Activated naive CD8-positive, alpha-beta T cell treated with anti-CD3 and anti-CD28 coated beads, Interleukin-2, amount 50 U/mL, for 16 hours (primary cell): ENCODE results near the gene FGF22.
"Not testable (repeated sequence)": the region's sequence is repeated elsewhere in the genome, so short reads cannot be mapped to it uniquely, and the experiment has no call there.

Experiments used
- DNase-seq: peaks from one replicate; pipeline ENCODE4 v3.0.0-alpha.2; 2020; ENCODE audit warnings: low read depth, low spot score

The FGF22 gene

DNA sequence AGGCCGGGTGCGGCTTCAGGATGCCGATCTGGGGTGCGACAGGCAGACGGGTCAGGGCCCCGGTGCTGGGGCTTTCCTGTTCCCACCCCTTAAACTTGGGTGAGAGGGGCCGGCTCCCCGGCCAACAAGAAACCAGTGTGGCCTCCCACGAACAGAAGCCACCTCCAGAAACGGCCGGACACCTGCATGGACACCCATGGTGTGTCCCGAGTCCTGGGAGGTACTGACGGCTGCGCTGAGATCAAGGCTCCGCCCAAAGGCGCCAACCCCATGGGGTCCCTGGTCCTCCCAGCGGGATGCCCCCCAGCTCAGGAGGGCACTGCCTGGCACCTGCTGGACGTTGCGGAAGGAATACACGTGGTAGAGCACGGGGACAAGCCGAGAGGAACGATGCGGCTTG is 17.9 kb upstream of the FGF22 start:
- DNase-seq = no peak

GRCh38 chr19:622666-623065 is 17.0 kb upstream of the FGF22 start:
- DNase-seq = no peak

DNA sequence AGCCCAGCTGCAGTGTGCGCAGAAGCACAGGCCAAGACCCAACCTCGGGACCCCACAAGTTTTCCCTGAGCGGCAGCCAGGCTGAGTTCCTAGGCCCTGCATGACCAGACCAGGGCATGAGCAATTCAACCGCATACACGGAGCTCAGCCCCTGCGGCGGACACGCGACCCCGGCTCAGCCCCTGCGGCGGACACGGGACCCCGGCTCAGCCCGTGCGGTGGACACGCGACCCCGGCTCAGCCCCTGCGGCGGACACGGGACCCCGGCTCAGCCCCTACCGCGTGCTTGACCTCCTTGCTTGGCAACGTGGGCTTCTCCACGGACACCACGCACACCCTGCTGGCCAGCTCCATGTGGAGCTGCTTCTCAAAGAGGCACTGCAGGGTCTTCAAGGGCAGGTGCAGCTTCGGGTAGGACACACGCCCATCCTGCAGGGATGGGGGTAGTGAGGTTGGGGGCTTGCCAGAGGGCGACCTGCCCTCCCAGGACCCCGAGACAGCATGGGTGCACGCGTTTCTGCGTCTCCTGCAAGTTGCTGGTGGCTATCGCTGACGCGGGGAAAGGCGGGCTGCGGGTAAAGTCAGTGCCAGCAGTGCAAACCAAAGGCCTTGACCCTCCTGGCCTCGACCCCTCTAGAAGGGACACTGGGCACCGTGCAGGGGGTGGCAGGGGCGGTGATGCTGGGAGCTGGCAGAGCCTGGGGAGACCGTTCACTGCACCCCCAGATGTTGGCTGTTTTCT is 16.3 kb upstream of the FGF22 start:
- DNase-seq = no peak

DNA sequence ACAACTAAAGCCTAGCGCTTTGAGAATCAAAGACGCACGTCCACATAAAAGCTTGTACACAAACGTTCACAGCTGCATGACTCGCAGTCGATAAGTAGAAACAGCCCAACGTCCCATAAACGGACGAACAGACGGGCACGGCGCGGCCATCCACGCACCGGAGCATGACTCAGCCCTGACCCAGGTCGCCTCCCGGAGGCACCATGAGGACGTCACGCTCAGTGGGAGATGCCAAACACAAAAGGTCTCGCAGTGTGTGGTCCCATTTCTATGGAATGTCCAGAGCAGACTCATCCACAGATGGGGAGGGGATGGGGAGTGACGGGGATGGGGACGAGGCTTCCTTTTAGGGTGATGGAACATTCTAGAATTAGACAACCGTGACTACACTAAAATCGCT is 15.7 kb upstream of the FGF22 start:
- no peak for DNase-seq

DNA sequence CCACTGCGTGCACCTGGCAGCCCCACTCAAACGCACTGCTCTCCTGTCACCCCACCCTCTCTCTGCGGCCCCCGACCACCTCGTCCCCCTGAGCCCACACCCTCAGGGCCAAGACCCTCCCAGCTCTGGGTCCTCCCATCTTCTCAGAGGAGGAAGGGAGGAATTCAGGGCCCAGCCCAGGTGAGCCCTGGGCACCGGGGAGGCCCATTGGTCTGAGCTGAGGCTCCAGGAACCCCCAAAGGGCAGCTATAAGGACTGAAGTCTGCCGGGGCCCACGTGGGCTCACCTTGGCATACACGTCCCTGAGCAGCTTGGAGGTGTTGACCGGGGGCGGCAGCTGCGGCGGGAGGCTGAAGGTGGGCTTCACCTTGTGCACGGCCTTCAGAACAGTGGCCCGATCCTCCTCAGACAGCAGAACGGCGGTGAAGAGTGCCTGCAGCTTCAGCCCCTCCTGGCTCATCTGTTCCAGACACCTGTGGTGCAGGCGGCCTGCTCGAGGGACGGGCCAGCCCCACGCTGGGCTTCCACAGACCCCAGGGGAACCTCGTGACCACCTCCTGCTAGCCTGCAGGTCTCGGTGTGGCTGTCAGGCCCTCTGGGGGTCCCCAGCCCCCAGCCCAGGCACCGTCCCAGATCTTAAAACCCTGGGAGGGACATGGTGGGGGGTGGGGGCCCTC is 15.1 kb upstream of the FGF22 start:
- DNase-seq = no peak

DNA sequence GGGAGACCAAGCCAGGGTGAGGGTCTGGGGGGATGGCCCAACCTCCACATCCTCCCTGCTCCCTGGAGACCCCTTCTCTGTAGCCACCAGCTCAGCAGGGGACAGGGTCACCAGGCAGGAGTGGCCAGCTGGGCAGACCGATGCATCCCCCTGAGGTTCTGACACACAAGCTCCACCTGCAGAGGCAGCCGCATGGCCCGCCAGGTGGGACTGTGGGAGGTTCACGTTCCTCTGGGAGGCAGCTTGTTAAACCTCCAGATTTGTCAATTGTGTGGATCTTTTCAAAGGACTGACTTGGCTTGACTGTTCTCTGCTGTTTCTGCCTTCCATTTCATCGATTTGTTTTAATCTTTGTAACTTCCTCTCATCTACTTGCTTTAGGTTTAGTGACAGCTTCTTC is 14.4 kb upstream of the FGF22 start:
- no peak for DNase-seq

DNA sequence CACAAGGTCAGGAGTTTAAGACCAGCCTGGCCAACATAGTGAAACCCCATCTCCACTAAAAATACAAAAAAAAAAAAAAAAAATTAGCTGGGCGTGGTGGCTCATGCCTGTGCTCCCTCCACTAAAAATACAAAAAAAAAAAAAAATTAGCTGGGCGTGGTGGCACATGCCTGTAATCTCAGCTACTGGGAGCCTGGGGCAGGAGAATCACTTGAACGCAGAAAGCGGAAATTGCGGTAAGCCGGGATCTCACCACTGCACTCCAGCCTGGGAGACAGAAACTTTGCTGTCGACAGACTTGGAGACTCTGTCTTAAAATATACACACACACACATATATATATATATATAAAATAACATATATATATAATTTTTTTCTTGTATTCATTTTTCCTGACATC is 13.1 kb upstream of the FGF22 start:
- not testable (repeated sequence) for DNase-seq

DNA sequence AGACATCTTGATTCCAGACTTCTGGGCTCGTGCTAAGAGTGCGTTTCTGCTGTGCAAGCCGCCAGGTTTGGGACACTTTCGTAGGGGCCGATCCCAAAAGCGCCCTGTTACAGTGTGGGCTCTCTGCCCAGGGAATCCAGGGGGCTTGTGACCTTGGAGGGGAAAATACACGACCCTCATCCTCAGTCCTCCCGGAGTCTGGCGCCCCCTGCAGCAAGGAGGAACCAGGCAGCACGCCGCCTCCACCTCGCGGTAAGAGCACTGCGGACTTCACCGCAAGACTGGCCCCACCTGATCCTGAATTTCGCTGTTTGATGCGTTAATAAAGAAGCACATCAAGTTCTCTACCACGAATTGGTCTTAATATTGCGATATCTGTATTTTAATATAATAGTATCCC is 11.5 kb upstream of the FGF22 start:
- no peak for DNase-seq

GRCh38 chr19:629515-629914 is 10.2 kb upstream of the FGF22 start:
- not testable (repeated sequence) for DNase-seq

- DNase-seq = no peak
Measured at GRCh38 chr19:629961-630714, 9.5 kb upstream of the FGF22 start.

DNA sequence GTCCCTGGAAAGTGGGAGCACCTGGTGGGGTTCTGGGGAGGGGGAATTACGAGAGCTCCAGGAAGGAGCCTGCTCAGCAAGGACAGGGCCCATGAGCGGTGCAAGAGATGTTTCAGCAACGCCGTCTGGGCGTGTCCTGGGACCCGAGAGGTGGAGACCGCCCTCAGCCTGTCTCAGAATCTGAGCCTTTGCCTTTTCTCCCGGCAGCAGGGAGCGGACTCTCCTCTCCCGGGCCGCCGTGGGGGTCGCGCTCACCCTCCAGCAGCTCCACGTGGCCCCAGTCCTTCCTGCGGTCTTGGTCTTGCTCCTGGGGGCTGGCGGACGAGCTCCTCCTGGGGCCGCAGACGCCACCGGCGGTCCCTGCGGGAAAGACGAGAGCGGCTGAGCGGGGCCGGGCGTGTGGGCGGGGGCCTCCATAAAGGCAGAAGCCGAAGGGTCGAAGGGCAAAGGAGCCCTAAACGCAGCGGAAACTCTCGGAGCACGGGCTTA is 7.1 kb upstream of the FGF22 start:
- DNase-seq = no peak

DNA sequence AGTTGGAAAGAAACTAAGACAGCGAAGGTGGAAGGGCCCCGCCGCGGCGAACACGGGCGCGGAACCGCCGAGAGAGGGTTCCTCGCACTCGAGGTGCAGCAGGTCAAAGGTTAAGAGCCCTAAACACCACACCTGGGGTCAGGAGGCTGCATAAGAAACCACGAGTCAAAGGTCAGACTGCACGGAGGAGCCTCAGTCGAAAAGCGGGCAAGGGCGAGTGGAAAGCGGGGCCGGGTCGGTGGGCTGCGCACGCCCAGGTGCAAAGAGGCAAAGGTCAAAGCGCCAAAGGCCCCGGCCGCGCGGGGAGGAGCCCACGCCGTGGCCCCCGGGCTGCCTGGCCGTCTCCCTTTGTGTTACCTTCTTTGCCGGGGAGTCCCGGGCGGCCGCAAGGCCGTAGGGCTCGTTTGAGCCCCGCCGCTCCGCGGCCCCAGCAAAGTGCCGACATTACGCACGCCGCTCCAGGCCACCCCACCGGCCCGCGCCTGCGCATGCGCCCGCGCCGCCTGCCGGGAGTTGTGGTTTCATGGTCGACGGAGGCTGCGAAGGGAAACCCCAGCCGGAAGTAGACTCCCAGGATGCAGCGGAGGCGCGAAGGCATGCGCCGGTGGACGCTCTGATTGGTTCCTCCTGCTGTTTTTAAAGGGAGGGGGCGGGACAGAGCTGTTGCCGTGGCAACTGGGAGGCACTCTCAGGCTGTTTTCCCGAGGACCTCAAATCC is 6.5 kb upstream of the FGF22 start, which contains the start of gene POLRMT:
POLRMT (minus strand) TSS at position 470 of the 718 bp plus-strand sequence; CDS start at position 445, 25 bp downstream.
- DNase-seq = peak; percentile 93

- no peak for DNase-seq
Measured at GRCh38 chr19:633786-634639, 5.7 kb upstream of the FGF22 start.

GRCh38 chr19:634975-635652 is 4.6 kb upstream of the FGF22 start:
- DNase-seq = no peak

GRCh38 chr19:638906-639252 is 800 bp upstream of the FGF22 start:
- no peak for DNase-seq

GRCh38 chr19:640161-640558 is 481 bp downstream of the FGF22 start:
- DNase-seq = no peak

- no peak for DNase-seq
Measured at GRCh38 chr19:640606-641189, 1.0 kb downstream of the FGF22 start.

GRCh38 chr19:641702-642101 is 2.0 kb downstream of the FGF22 start:
- no peak for DNase-seq

DNA sequence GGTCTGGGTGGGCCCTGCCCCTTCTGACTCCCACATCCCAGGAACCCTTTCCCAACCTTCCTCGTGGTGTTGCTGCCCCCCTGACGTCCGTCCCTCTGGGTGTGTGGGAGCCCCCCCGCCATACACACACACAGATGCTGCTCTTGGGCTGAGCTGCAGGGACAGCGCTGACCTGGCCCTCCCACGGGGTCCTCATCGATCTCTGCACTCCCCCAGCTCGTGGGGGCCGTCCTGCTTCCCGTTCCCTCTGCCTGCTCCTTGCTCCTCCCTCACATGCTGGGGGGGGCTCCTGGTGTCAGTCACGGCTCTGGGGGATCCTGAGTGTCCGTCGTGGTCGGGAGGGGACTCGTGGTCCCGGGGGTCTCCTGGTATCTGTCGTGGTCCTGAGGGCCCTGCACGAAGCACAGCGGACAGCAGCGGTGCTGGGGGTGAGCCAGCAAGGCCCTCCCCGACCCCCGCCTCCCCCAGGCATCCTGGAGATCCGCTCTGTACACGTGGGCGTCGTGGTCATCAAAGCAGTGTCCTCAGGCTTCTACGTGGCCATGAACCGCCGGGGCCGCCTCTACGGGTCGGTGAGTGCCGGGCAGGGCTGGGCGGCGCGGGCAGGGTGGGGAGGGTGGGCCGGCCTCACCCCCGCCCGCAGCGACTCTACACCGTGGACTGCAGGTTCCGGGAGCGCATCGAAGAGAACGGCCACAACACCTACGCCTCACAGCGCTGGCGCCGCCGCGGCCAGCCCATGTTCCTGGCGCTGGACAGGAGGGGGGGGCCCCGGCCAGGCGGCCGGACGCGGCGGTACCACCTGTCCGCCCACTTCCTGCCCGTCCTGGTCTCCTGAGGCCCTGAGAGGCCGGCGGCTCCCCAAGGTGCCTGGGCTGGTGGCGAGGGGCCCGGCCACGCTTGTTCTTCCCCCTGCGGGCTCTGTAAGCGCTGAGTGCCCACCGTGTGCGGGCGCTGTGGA is 3.4 kb downstream of the FGF22 start:
- no peak for DNase-seq
